ENCODE results near the gene IL4R.
"Not testable (repeated sequence)": the region's sequence is repeated elsewhere in the genome, so short reads cannot be mapped to it uniquely, and the experiment has no call there.

GRCh38 chr16:27398341-27398893 is 84.6 kb downstream of the IL4R start:
- TF ChIP-seq, protein P1, sequence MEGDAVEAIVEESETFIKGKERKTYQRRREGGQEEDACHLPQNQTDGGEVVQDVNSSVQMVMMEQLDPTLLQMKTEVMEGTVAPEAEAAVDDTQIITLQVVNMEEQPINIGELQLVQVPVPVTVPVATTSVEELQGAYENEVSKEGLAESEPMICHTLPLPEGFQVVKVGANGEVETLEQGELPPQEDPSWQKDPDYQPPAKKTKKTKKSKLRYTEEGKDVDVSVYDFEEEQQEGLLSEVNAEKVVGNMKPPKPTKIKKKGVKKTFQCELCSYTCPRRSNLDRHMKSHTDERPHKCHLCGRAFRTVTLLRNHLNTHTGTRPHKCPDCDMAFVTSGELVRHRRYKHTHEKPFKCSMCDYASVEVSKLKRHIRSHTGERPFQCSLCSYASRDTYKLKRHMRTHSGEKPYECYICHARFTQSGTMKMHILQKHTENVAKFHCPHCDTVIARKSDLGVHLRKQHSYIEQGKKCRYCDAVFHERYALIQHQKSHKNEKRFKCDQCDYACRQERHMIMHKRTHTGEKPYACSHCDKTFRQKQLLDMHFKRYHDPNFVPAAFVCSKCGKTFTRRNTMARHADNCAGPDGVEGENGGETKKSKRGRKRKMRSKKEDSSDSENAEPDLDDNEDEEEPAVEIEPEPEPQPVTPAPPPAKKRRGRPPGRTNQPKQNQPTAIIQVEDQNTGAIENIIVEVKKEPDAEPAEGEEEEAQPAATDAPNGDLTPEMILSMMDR (conservative IDR thresholded peaks at IDR 0.05), result not testable (repeated sequence)
- not testable (repeated sequence) for TF ChIP-seq ZFX (IDR thresholded peaks at IDR 0.05)

Measured in C4-2B (cell line).